ENCODE results near the gene NEK9. TPM values are rescaled to one million over a fixed set of nuclear protein-coding genes. Genes with fewer than 3 reads are reported as not detected.

Gene NEK9
- total RNA-seq, 3 donors from 2014 or later: 52.1 to 79.2 (median 71.8) TPM

GRCh38 chr14:75091251-75091650 is 35.6 kb downstream of the NEK9 start:
- intact Hi-C loops (cut with DNase I; ENCODE audit: low total_unique reads): no loop called here
- Histone ChIP-seq H3K36me3 (no peaks in the 10 kb centered on the region), H3K4me3 (no peak overlapping the region), H3K4me1 (no peaks in the 10 kb centered on the region), H3K27me3 (no peaks in the 10 kb centered on the region), H3K27ac (no peak overlapping the region), H3K9me3 (no peaks in the 10 kb centered on the region)
- DNase-seq (ENCODE audit: low spot score in 2 of 2): no peak
- no peak for TF ChIP-seq CTCF (IDR thresholded peaks at IDR 0.05)
- TF ChIP-seq POLR2AphosphoS5 (IDR thresholded peaks at IDR 0.05): no peak

GRCh38 chr14:75090353-75090752 is 36.5 kb downstream of the NEK9 start:
- DNase-seq (ENCODE audit: low spot score in 2 of 2): no peak
- Histone ChIP-seq H3K4me1 (no peaks in the 10 kb centered on the region), H3K27ac (no peak overlapping the region), H3K9me3 (no peaks in the 10 kb centered on the region), H3K4me3 (no peak overlapping the region), H3K27me3 (no peaks in the 10 kb centered on the region), H3K36me3 (no peaks in the 10 kb centered on the region)
- TF ChIP-seq POLR2A (IDR thresholded peaks at IDR 0.05) (no peak), POLR2AphosphoS5 (IDR thresholded peaks at IDR 0.05) (no peak), CTCF (IDR thresholded peaks at IDR 0.05) (no peak)
- intact Hi-C loops (cut with DNase I; ENCODE audit: low total_unique reads): no loop called here

- H3K36me3 ChIP-seq: peaks cover 4% of the 10 kb centered on the region
- intact Hi-C loops (cut with DNase I; ENCODE audit: low total_unique reads): loop anchor here (10.0 kb wide), 1 partner anchor 174 kb away; no protein-coding TSS in a partner anchor
- DNase-seq (ENCODE audit: low spot score in 2 of 2): no peak
- H3K4me3 ChIP-seq: no peak overlapping the region
- H3K9me3 ChIP-seq: no peaks in the 10 kb centered on the region
- H3K4me1 ChIP-seq: no peaks in the 10 kb centered on the region
- TF ChIP-seq CTCF (IDR thresholded peaks at IDR 0.05) (peak; percentile 55 to 81 (median 79)), POLR2AphosphoS5 (IDR thresholded peaks at IDR 0.05) (no peak)
- H3K27me3 ChIP-seq: no peaks in the 10 kb centered on the region
- no peak overlapping the region for H3K27ac ChIP-seq
Observed at GRCh38 chr14:75088566-75089373, 38.1 kb downstream of the NEK9 start.

- H3K27me3 ChIP-seq: no peaks in the 10 kb centered on the region
- no peak for DNase-seq (ENCODE audit: low spot score in 2 of 2)
- H3K27ac ChIP-seq: no peak overlapping the region
- no peaks in the 10 kb centered on the region for H3K9me3 ChIP-seq
- TF ChIP-seq CTCF (IDR thresholded peaks at IDR 0.05): no peak
- no peak for TF ChIP-seq POLR2A (IDR thresholded peaks at IDR 0.05)
- TF ChIP-seq POLR2AphosphoS5 (IDR thresholded peaks at IDR 0.05): no peak
- H3K4me3 ChIP-seq: no peak overlapping the region
- H3K36me3 ChIP-seq: peaks cover 4% of the 10 kb centered on the region
- intact Hi-C loops (cut with DNase I; ENCODE audit: low total_unique reads): loop anchor here (10.0 kb wide), 1 partner anchor 173 kb away; no protein-coding TSS in a partner anchor
- H3K4me1 ChIP-seq: no peaks in the 10 kb centered on the region
Observed at GRCh38 chr14:75088153-75088552, 38.7 kb downstream of the NEK9 start.

GRCh38 chr14:75084513-75084912 is 42.3 kb downstream of the NEK9 start:
- H3K9me3 ChIP-seq: no peaks in the 10 kb centered on the region
- DNase-seq (ENCODE audit: low spot score in 2 of 2): no peak
- H3K36me3 ChIP-seq: peaks cover 4% of the 10 kb centered on the region
- no peak overlapping the region for H3K27ac ChIP-seq
- H3K4me1 ChIP-seq: no peaks in the 10 kb centered on the region
- TF ChIP-seq CTCF (IDR thresholded peaks at IDR 0.05): peak in 1 of 3 donors; percentile 17
- TF ChIP-seq POLR2AphosphoS5 (IDR thresholded peaks at IDR 0.05): no peak
- no peak for TF ChIP-seq POLR2A (IDR thresholded peaks at IDR 0.05)
- H3K4me3 ChIP-seq: no peak overlapping the region
- intact Hi-C loops (cut with DNase I; ENCODE audit: low total_unique reads): loop anchor here (10.0 kb wide), 1 partner anchor 170 kb away; no protein-coding TSS in a partner anchor
- no peaks in the 10 kb centered on the region for H3K27me3 ChIP-seq
